Nephron (organoid): ENCODE measurements around the gene FAM118A.

Experiments used
- H3K27ac Mint-ChIP-seq, 3 experiments: 2 replicates each; pipeline ENCODE4 v1.8.0; 2020; ENCODE audit warnings: mixed read lengths in 3 of 3, mild to moderate bottlenecking in 2 of 3, moderate library complexity in 1 of 3
- H3K27me3 Mint-ChIP-seq: 2 replicates; pipeline ENCODE4 v1.8.0; 2021; ENCODE audit warnings: low read depth, mild to moderate bottlenecking, moderate library complexity, mixed read lengths
- H3K36me3 Mint-ChIP-seq: 2 replicates; pipeline ENCODE4 v1.8.0; 2020; ENCODE audit warnings: low read depth, mixed read lengths
- H3K4me1 Mint-ChIP-seq: 2 replicates; pipeline ENCODE4 v1.8.0; 2020; ENCODE audit warnings: mixed read lengths
- H3K4me3 Mint-ChIP-seq, 3 experiments: 2 replicates each; pipeline ENCODE4 v1.8.0; 2020; ENCODE audit warnings: mild to moderate bottlenecking in 3 of 3, mixed read lengths in 3 of 3, moderate library complexity in 2 of 3
- H3K9me3 Mint-ChIP-seq: 2 replicates; pipeline ENCODE4 v1.8.0; 2020; ENCODE audit warnings: mixed read lengths
- TF ChIP-seq, protein P1 (sequence below), 3 experiments: fragments of 200-600 bp; sonication (generic); IDR thresholded peaks; one replicate each; pipeline ENCODE4 v1.5.0; 2021; ENCODE audit warnings: antibody characterized with exemption in 3 of 3; ENCODE audit not compliant: unreplicated experiment in 3 of 3

The FAM118A gene

DNA sequence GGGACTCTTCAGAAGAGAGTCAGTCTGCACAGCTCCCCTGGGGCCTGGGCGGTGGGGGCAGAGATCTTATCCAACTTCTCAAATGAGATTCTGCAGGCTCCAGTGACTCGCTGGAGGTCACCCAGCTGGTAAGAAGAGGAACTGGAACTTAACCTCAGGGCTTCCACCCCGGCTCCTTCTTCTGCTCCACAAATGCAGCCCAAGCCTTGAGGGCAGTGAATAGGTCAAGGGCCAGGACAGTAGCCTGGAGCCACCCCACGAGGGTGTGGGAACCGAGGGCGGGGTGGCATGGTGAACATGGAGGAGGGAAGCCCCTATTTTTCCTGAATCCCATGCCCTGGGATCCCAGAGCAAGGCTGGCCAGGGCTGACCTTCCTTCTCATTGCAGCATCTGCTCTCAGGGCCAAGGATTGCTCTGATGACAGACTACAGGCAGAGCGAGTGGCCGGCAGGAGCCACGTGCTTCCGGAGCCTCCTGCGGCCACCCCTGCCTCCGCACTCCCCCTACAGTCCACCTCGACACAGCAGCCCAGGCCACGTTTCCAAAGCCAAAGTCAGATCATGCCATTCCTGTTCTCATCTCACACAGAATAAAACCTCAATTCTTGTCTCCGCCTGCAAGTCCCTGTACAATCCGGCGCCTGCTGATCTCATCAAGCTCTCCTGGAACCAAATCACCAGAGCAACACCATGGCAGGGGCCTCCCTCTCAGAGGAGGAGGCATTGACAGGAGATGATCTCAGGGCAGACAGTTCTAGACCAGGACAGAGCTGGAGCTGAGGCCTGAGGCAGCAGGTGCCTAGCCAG, 46.1 kb upstream of the FAM118A start:
- peak overlapping the region in 1 of 3 experiments; percentile 25 for H3K27ac Mint-ChIP-seq
- no peaks in the 10 kb centered on the region for H3K36me3 Mint-ChIP-seq
- H3K4me1 Mint-ChIP-seq = peaks cover 24% of the 10 kb centered on the region
- TF ChIP-seq, protein P1, sequence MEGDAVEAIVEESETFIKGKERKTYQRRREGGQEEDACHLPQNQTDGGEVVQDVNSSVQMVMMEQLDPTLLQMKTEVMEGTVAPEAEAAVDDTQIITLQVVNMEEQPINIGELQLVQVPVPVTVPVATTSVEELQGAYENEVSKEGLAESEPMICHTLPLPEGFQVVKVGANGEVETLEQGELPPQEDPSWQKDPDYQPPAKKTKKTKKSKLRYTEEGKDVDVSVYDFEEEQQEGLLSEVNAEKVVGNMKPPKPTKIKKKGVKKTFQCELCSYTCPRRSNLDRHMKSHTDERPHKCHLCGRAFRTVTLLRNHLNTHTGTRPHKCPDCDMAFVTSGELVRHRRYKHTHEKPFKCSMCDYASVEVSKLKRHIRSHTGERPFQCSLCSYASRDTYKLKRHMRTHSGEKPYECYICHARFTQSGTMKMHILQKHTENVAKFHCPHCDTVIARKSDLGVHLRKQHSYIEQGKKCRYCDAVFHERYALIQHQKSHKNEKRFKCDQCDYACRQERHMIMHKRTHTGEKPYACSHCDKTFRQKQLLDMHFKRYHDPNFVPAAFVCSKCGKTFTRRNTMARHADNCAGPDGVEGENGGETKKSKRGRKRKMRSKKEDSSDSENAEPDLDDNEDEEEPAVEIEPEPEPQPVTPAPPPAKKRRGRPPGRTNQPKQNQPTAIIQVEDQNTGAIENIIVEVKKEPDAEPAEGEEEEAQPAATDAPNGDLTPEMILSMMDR (IDR thresholded peaks at IDR 0.05; ENCODE audit: unreplicated experiment in 3 of 3) = peak; percentile 67 to 71 (median 68)
- peaks cover 13% of the 10 kb centered on the region for H3K27me3 Mint-ChIP-seq
- peak overlapping the region in 2 of 3 experiments; percentile 5 to 9 for H3K4me3 Mint-ChIP-seq
- H3K9me3 Mint-ChIP-seq = no peaks in the 10 kb centered on the region

DNA sequence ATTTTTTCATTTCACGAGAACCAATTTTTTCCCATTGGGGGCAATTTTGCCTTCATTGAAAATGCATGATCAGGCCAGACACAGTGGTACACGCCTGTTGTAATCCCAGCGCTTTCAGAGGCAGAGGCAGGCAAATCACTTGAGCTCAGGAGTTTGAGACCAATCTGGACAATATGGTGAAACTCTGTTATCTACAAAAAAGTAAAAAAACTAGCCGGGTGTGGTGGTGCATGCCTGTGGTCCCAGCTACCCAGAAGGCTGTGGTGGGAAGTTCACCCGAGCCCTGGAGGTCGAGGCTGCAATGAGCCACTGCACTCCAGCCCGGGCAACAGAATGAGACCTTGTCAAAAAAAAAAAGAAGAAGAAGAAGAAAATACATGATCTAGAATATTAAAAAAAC, 44.2 kb upstream of the FAM118A start:
- no peaks in the 10 kb centered on the region for H3K9me3 Mint-ChIP-seq
- peaks cover 22% of the 10 kb centered on the region for H3K27me3 Mint-ChIP-seq
- peaks cover 36% of the 10 kb centered on the region for H3K4me1 Mint-ChIP-seq
- TF ChIP-seq, protein P1 (IDR thresholded peaks at IDR 0.05; ENCODE audit: unreplicated experiment in 3 of 3) = no peak
- H3K36me3 Mint-ChIP-seq = no peaks in the 10 kb centered on the region
- peak overlapping the region in 1 of 3 experiments; percentile 34 for H3K4me3 Mint-ChIP-seq
- no peak overlapping the region for H3K27ac Mint-ChIP-seq

DNA sequence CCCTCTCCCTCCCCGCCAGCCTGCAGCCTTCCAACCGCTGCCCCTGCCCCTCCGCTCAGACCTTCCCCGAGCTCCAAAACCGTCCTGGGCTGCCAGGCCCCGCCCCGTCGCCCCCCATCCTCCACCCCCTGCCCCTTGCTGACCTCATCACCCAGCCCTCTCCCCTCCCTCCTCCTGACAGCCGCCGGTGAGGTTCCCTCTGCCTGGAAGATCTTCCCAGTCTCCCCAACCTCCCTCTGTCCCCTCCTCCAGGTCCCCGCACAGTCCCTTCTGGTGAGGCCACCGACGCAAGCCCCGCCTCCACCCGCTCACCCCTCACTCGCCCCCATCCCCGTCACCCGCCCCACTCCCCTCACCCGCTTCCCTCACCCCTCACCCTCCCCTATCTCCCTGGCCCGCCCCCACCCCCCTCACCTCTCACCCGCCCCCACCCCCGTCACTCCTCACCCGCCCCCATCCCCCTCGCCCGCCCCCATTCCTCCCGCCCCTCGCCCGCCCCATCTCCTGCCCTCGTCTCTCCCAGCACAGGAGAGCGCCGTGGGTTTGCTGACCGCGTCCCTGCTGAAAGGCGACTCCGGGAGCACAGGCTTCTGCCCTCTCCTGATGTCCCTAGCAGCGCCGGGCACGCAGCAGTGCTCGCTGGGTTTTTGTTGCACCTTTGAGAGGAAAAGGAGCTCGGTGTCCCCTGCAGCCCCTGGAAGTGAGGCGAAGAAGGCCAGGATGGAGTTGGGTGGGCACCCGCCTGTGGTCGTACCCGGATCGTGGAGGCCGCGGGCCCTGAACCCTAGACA, 41.4 kb upstream of the FAM118A start:
- Mint-ChIP-seq H3K4me1 (peaks cover 39% of the 10 kb centered on the region), H3K27ac (peak overlapping the region in 2 of 3 experiments; percentile 33 to 88), H3K4me3 (peak overlapping the region; percentile 90 to 93 (median 90))

DNA sequence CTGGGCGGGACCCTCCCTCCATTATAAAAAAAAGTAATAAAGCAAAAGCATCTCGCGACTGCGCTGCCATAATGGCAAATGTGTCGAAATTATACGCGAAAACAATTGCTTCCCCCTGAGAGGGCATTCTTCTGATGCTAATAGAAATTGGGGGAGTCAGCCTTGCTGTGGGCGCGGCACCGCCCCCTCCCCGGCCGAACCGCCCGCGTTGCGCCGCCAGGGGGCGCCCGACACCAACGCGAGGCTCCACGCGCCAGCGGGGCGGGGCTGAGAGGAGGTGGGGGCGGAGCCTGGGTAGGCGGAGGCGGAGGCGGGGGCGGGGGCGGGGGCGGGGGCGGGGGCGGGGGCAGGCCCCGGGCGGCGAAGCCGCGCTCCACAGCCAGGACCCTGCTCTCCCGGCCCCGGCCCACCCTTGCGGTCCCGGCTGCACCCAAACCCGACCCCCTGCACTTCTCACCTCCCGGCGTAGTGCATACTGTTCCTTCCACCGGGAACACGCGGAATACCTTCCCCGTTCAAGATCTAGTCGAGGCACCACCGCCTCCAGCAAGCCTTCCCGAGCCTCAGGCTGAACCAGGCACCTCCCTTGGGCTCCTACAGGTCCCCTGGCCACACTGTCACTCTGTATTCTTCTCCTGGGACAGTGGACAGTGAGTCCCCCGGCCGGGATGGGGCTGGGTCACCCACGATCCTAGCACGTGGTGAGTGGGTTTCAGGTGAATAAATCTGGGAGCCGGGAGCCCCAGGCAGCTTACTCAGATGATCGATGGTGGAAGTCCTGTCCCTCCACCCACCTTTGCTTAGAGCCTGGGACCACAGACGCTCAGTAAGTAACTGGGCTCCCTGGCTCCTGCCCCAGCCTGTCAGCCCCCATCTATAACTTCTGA, 40.5 kb upstream of the FAM118A start:
- Mint-ChIP-seq H3K27ac (peak overlapping the region in 2 of 3 experiments; percentile 33 to 88), H3K4me3 (peak overlapping the region; percentile 90 to 93 (median 90)), H3K4me1 (peaks cover 39% of the 10 kb centered on the region), H3K36me3 (no peaks in the 10 kb centered on the region), H3K9me3 (no peaks in the 10 kb centered on the region), H3K27me3 (peaks cover 17% of the 10 kb centered on the region)
- TF ChIP-seq, protein P1 (IDR thresholded peaks at IDR 0.05; ENCODE audit: unreplicated experiment in 3 of 3) = peak; percentile 96 to 97 (median 96)

More for the DNA sequence above, 41.4 kb upstream of the FAM118A start:
- TF ChIP-seq, protein P1 (IDR thresholded peaks at IDR 0.05; ENCODE audit: unreplicated experiment in 3 of 3) = no peak
- Mint-ChIP-seq H3K27me3 (peaks cover 17% of the 10 kb centered on the region), H3K9me3 (no peaks in the 10 kb centered on the region), H3K36me3 (no peaks in the 10 kb centered on the region)

DNA sequence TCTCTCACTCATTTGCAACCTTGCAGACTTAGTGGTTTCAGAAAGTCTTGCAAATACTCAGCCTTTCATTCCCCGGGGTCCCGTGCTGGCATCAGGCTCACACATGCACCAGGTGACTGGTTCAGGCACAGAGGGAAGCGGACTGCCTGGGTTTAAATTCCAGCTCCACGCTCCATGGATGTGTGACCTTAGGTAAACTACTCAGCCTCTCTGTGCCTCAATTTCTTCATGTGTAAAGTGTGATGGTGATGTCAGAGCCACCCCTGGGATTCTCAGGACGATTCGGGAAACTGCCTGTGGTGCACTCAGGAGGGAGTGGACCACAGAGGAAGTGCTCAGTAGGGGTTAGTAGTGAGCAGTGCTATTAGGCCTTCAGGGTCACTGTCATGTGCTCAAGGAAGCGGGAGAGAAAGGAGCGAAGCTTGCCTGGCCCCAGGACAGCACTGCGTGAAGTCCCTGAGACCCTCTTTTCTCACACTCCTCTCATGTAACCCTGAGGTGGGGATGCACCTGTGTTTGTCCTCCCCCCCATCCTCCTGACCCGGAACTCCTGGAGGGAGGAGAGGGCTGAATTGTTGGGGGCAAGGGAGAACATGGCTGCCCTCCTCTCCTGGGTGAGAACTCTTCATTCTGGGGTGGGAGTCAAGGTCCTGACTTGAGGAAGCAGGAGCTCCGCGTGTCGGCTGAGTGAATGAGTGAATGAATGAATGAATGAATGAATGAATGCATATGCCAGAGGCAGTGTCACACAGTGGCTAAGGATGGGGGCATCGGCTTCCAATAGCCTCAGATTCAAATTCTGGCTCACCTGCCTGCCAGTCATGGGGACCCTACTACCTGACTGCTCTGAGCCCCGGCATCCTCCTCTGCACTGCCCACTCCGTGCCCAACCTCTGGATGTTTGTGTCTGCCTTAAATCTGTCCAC, 39.4 kb upstream of the FAM118A start:
- peaks cover 21% of the 10 kb centered on the region for H3K27me3 Mint-ChIP-seq
- TF ChIP-seq, protein P1 (IDR thresholded peaks at IDR 0.05; ENCODE audit: unreplicated experiment in 3 of 3) = no peak
- H3K9me3 Mint-ChIP-seq = no peaks in the 10 kb centered on the region
- peak overlapping the region in 1 of 3 experiments; percentile 51 for H3K27ac Mint-ChIP-seq
- H3K4me3 Mint-ChIP-seq = peak overlapping the region; percentile 81 to 87 (median 82)
- H3K4me1 Mint-ChIP-seq = peaks cover 40% of the 10 kb centered on the region
- no peaks in the 10 kb centered on the region for H3K36me3 Mint-ChIP-seq
